Cerebellar nuclear complex (tissue), 1 donor: ENCODE measurements around the gene NGEF.

ENCODE experiments used
- DNase-seq, 2 experiments: peaks; one replicate each; lab custom pipeline; 2025; lab: John Stamatoyannopoulos, UW

The NGEF gene

DNA sequence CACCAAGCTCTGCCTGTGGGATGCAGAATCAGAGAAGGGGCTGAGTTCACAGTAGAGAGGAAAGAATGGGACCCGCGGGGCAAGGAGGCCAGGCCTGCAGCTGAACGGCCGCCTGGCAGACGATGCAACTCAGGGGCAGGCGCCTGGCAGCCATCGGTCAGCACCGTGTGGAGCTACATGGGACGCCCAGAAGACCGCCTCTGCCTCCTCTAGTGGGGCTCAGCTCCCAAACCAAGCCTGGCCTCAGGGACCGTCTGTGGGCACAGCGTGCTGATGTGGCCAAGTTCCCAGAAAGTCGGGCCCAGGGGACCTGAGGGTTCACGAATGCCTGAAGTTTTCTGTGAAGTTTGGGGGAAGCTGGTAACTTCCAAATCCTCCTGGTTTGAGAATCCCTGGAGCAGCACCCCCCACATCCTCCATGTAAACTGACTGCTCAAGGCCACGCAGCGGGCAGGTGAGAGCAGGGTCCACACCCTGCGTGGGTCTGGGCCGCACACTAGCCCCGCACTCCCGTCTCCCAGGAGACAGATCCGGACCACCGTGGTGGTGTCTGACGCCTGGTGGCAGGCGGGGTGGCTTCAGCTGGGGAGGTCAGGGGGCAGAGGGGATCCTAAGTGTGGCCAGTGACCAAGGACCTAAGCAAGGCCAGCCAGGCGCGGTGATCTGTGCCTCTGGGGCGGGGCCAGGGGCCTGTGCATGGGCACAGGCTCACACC lies 128.3 kb downstream of the NGEF start:
- no peak for DNase-seq

GRCh38 chr2:232884001-232884421 lies 129.0 kb downstream of the NGEF start:
- no peak for DNase-seq

DNA sequence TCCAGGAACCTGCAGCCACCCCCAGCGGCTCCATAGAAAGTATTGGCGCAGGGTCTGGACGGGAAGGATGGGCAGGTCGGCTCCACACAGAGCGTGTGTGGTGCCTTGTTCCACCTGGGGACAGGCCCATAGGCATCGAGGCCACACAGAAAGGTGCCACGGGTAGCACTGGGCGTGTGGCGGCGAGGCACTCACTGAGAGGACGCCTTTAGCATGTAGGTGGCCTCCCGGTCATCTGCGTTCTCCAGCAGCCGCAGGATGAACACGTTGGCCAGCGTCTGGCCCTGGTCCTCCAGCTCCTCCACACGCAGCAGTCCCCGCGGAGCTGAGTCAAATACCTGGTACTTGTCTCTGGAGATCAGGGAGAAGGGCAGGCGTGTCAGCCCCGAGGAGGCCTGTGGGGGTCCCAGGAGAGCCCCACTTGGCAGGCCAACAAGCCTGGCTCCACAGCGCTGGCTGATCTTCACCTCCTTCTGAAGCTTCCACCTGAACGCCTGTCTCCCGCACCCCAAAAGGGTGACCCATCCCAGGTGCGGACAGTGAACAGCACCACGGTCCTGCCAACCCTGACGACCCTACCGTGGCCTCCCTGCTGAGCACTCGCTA lies 129.8 kb downstream of the NGEF start:
- no peak for DNase-seq

DNA sequence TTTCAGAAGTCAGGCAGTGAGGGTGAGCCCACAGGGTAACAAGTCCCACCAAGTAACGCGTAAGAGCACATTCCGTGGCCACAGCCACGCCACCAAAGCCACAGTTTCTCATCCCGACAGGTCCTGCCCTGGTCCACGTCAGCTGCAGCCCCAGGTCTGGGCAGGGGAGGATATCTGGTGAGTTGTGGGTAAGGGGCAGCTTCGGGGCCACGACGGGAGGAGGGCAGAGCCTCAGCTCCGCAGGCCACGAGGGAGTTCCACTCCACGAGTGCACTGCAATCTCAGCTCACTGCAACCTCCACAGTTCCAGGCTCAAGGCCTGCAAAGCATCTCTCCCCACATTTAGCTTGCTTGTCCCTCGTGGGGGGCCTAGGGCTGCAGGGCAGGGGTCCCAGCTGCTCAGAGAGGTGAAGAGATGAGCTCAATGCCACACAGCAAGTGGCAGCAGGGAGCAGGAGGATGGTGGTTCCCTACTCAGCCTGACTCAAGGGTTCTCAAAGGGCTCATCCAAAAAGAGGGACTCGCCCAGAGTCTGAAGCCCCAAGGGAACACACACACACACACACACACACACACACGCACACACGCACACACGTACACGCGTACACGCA lies 130.4 kb downstream of the NGEF start:
- DNase-seq = no peak

- no peak for DNase-seq
These were observed 131.0 kb downstream of the NGEF start for GRCh38 chr2:232882085-232882484.

- no peak for DNase-seq
These were observed 132.2 kb downstream of the NGEF start for GRCh38 chr2:232880764-232881351.

DNA sequence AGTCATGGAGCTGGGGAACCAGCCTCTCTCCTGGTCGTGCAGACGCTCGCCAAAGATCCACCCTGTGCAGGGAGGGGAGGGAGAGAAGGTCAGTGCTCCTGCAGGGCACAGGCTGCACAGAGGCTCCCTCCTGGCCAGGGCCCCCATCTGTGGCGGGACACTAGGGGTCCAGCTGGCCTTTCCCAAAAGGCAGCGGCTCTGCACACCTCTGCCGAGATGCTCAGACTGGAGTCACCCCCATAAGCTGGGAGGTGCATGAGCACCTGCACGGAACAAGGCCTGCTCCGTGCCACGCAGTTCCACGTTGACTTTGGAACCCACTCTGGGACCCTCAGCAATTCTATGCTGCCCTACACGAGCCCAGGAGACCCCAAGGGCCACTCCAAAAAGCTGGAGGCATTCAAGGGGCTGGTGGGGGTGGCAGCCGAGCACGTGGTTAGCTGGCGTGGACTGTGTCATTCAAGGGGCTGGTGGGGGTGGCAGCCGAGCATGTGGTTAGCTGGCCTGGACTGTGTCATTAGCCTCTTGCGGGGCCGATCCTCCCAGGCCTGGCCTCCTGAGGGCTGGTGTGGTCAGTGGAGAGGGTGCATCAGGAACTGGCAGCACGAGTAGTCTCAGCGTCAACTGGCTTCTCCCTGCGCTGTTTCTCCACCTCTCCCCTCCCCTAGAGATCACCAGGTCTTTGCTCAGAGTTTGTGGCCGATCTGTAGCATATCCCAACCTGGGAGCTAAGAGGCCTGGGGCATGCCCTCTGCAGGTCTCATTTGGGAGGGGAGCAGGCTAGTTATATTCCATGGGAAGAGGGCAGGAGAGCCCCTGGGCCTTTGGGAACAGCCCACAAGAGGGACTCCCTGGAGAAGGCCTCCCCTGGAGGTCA lies 133.2 kb downstream of the NGEF start:
- DNase-seq = no peak

DNA sequence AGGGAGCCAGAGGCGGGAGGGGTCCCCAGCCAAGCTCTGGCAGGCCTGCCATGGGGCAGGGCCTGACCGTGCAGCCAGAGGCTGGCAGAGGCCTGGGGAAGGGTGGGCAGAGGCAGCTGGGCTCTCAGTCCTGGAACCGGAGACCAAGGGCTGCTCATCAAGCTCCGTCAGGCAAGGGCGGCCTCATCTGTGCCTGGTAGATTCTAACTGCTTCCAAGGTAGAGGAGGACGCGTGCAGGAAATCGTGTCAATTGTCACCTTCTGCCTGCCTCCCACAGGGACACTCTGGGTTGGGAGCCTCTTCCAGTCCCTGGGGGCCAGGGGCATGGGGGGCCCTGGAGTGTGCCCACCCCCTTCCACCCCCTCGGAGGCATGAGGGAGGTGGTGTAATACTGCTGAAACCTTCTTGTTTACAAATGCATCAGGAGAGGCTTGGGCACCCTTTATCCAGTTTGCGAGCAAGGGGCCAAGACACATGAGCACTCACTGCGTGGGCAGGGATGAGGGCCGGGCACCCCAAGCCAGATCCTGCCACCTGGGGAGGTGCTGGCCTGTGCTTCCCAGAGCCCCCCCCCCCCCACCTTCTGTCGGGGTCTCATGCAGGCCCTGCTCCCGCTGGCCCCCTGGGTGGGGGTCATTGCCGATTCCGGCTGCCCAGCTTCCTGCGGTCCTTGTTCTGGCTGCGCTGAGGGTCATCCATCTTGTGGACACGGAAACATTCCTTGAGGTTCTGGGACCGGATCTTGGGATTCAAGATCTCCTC lies 134.0 kb downstream of the NGEF start:
- no peak for DNase-seq

DNA sequence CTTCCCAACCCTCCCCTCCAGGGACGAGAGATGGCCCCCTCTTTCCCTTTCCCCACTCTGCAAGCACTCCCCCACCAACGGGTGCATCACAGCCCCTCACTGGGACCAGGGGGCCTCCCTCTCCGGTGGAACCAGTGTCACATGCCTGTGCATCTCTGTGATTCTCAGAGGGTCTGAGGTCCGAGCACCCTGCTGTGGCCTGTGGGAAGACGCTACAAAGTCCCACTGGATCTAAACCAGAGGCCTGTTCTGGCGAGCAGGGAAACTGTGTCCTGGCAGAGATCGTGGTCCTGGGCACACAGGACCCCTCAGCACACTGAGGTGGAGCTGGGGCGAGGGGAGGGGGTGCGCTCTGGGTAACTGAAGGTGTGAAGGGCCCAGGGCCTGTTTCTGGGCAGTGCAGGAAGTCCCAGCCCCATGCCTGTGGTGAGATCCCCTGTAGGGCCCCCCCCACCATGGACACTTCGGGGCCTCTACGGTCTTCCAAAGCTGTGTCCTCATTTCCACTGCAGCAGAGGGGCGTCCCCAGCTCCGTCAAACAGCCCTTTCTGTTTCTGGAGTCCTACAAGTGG lies 135.0 kb downstream of the NGEF start:
- DNase-seq = no peak

DNA sequence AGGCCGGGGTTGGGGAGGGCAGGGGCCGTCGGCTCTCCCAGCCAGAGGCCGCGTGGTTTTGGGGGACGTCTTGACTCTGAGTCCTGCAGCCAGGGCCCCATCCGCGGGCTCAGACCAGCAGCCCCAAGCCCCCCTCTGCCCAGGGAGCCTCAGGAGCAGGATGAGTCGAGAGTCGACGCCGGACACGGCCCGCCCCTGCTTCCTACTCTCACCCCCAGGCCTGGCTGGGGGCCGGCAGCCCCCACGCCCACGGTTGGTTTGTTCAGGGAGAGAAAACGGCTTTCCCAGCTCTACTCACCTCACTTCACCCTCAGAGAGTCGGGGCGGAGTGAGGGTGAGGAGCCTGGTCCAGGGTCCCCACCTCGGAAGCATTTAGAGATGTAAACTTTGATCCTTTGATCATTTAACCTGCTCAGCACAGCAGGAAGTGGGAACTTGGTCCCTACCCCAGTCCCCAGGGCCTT lies 136.0 kb downstream of the NGEF start:
- DNase-seq = no peak

DNA sequence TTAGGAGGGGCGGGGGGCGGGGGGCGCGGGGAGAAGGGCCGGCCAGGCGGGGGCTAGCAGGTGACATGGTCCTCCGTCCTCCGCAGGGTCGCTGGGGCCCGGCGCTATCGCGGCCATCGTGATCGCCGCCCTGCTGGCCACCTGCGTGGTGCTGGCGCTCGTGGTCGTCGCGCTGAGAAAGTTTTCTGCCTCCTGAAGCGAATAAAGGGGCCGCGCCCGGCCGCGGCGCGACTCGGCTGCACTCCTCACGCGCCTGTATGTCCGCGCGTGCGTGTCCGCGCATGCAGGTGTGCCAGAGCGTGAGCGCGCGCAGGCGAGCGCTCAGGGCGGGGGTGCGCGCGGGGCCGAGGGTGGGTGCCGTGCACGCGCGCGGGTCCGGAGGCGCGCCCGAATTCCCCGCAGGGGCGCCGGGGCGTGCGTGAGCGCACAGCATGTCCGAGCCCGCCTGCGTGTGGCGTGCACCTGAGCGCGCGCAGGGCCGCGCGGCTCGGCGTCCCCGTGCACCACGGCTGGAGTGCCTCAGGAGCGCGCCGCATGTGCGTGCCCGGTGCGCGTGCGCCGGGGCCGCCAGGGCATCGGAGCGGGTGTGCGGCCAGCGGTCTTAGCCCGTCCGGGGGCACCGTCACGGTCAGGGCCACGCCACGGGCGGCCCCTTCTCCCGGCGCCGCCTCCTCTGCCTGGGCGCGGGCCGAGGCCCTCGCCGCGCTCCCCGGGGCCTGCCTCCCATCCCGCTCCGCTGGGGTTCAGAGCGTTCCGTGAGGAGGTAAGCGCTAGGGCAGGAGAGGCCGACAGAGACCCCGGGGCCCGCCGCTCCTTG lies 136.7 kb downstream of the NGEF start:
- DNase-seq = peak in 1 of 2 experiments; percentile 40

DNA sequence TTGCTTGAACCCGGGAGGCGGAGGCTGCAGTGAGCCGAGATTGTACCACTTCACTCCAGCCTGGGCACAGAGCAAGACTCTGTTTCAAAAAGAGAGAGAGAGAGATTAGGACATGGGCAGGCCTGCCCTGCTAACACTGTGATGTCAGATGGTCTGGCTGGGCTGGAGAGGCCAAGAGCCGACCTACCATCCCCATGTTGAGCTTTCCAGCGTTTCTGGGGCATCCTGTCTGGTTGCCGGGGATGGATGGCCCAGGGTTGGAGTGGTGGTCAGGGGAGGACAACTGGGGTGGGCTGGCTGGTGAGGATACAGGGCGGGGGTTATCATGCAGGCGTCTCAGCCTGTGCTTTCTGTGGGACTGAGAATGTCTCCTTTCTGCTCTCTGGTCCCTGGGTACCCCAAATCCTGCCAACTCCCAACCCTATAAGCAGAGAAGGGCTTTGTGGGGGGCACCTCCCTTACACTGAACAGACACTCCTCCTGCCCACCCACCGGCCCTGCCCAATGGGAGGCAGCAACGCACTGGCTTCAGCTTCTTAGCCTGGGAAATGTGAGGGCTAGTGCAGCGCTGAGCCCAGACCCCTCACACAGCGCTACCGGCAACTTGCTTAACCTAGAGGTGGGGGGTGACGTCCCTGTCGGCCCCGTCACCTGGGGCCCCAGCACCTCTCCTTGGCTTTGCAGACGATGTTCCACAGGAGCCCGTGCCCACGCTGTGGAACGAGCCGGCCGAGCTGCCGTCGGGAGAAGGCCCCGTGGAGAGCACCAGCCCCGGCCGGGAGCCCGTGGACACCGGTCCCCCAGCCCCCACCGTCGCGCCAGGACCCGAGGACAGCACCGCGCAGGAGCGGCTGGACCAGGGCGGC lies 137.6 kb downstream of the NGEF start:
- DNase-seq = no peak

DNA sequence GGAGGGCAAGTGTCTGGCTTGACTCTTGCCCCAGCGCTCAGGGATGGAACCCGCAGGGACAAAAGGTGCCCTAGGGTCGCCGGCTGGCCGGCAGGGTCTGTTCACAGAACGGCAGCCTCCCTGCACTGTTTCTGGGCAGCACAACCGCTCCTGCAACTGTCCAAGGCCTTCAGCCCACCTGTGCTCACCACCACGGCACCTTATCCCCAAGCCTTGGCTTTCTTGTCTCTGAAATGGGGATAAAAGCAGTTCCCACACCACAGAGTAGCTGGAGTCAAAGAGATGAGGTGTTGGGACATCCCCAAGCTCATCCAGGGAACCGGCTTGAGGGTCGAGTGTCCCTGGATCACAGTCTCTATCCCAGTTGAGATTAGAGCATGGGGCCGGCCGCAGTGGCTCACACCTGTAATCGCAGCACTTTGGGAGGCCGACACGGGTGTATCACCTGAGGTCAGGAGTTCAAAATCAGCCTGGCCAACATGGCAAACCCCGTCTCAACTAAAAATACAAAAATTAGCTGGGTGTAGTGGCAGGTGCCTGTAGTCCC lies 138.3 kb downstream of the NGEF start:
- no peak for DNase-seq

- DNase-seq = no peak
These were observed 139.0 kb downstream of the NGEF start for GRCh38 chr2:232873909-232874641.

GRCh38 chr2:232873292-232873908 lies 139.7 kb downstream of the NGEF start:
- no peak for DNase-seq

- no peak for DNase-seq
These were observed 140.2 kb downstream of the NGEF start for GRCh38 chr2:232872826-232873225.
